Suppressor macrophage treated with lipopolysaccharide for 1 hour (primary cell): Measurements from ENCODE around the gene FMNL2.

Experiments used
- DNase-seq, 3 donors: peaks; one replicate each; pipeline ENCODE4 v3.0.0-alpha.2; 2020 to 2022

FMNL2 gene

GRCh38 chr2:152623775-152624174, 288.8 kb downstream of the FMNL2 start:
- DNase-seq = no peak

DNA sequence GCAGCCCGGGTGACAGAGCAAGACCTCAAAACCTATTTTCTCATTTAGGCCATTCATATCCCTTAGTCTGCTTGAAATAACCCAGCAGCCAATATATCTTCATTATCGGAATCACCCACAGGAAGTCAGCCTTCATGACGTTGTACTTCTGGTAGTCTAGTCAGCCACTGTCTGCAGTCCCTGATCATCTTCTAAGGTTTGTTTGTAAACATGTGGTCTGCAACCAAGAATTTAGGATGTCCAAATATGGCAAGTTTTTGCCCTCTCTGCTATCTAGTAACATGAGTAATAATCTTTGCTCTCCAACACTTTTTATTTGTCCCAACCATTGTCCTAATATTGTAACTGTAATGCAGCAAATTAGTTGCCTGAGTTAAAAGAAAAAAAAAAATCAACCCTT, 289.8 kb downstream of the FMNL2 start:
- DNase-seq = no peak

- no peak for DNase-seq
These were observed 292.0 kb downstream of the FMNL2 start for GRCh38 chr2:152626911-152627339.

DNA sequence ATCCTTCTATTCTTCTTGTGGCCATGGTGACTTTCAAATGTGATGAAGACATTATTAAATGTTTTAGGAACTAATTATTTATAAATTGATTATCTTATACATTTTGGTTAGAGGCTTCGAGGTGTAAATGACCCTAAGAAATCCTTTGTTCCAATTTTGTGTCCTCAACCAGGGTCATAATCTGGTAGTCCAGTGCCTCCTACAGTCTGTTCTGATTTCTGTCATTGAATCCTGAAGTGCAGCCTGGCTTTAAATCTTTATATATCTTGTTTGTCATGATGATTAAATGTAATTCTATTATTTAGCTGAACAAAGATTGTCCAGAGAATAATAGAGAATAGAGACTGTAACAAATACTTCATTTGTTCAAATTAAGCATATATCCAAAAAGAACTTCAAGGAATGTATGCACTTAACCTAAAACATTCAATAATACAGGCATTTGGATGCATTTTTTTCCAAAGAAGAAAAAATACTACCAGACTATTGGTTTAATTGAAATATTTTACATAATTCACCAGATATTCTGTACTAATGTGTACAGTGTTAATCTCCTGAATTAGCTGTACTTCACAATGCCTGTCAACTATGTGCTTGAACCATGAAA, 292.5 kb downstream of the FMNL2 start:
- DNase-seq = peak; percentile 50 to 70 (median 68)

GRCh38 chr2:152629202-152629601, 294.2 kb downstream of the FMNL2 start:
- no peak for DNase-seq

DNA sequence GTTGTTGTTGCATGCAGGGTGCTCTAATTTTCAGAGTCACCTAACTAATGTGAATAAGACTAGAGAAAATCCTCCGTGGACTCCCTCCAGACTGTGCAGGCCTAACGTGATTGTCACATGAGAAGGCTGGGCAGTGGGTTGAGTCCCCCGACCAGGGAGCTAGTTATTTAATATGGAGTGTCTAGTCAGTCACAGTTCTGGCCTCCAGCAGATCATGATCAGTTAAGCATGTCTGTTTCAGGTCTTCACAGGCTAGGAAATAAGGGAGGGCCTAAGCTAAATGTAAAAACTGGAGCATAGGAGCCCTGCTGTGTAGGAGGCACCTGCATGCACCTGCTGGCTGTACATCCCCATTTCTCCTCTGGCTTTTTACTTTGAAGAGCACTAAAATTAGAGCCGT, 295.5 kb downstream of the FMNL2 start:
- no peak for DNase-seq

DNA sequence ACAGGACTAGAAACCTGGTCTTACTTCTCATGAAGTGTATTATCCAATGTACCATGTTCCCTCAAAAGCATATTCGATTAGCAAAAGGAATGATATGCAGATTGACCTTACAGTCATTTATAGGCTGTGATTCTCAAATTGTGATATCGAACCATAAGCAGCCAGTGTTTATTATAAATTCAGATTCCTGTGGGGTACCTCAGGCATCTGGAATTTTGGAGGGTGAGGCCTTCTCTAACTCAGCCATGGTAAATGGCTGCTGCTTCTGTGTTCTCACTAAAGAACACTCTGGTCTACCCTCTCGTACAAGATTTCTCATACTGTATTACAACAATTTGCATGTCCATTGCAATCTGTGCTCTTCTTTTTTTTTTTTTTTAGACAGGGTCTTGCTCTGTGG, 297.8 kb downstream of the FMNL2 start:
- no peak for DNase-seq

GRCh38 chr2:152635635-152636298, 300.8 kb downstream of the FMNL2 start:
- peak; percentile 65 to 74 (median 73) for DNase-seq

DNA sequence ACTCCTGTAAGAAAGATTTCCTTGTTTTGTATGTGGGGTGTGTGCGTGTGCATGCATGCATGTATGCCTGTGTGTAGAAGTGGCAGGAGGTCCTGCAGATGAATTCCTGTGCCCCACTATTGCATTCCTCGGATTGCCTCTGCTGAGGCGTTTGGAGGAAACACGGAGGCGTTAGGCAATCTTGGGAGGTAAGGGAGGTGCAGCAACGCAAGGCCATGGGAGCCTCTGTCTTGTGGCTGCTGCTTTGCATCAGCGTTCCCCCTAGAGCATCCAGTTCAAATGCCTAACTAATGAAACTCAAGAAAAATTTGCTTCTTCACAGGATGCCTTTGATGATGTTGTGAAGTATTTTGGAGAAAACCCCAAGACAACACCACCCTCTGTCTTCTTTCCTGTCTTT, 302.3 kb downstream of the FMNL2 start:
- no peak for DNase-seq

DNA sequence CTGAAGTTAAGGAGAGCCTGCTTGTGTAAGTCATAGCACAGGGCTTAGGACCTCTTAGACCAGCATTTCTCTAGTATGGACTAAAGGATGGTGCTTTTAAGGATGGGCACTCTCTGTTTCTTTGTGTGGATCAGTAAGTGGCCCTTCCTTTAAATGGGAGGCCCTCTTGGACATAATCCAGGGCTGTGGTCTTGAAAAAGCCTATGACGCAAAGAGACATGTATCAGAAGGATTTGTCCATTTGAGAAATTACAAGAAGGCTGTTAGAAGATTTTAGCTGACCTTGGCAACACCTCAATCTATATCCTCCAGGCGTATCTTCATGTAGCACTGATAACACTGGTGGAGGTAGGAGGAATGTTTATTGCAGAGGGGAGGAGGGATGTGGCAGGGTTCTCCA, 303.1 kb downstream of the FMNL2 start:
- DNase-seq = no peak

DNA sequence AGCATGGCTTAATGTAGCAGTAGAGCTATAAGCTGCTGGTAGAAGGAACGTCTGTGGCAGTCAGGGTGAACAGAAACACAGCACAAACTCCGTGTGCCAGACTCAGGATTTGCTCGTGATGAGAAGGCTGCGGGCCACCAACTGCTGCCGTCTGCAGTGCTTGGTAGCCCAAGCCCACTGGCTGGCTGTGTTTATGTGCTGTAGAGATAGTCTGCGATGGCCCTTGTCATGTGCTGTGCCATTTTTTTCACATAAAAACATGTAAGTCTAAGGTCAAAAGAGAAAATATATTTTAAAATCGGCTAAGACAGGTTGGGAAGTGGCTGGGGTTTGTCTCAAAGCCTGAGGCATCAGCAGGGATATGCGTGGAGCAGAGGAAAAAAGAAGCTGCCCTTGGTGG, 303.6 kb downstream of the FMNL2 start:
- DNase-seq = no peak

DNA sequence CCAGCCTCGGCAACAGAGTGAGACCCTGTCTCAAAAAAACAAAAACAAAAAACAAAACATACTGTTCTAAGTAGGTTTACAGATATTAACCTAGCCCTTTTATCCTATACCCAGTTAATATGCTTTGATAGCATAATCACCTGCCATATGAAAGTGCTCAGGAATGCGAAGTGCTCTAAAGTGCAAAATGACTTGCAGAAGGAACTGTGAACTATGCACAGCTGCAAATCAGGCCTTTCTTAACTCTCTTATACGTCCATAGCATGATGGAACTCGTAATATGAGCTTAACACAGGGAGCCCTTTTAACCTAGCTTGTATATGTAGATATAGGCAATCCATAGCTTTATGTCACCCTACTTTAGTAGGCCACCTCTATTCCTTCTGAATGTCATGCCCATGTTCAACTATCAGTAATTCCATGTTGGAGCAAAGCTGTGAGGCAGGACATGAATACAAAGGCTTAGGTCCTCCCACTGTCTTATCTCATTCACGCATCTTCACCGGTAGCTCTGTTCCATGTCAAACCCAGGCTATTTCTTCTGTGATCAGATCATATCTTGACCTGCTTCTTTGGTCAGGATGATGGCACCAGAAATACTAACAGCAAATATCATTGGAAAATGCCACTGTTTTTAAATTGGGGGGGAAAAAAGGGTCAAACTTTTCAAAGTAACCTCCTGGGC, 309.4 kb downstream of the FMNL2 start:
- no peak for DNase-seq

DNA sequence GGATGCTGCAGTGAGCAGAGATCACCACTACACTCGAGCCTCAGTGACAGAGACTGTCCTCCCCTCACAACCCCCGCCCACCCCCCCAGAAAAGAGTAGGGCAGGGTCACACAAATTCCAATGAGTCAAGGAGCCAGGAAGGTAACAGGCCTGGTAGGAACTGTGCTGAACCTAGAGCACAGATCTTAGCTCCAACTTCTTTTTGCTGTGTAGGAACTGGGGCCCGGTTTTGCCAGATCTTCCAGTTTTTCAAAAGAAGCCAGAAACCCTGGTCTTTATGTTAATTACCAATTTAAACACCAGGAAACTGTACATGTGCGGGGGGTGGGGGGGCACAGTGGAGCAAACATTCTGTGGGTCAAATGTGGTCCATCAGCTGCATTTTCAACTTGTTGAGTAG, 311.3 kb downstream of the FMNL2 start:
- no peak for DNase-seq

GRCh38 chr2:152646775-152647174, 311.8 kb downstream of the FMNL2 start:
- DNase-seq = no peak

DNA sequence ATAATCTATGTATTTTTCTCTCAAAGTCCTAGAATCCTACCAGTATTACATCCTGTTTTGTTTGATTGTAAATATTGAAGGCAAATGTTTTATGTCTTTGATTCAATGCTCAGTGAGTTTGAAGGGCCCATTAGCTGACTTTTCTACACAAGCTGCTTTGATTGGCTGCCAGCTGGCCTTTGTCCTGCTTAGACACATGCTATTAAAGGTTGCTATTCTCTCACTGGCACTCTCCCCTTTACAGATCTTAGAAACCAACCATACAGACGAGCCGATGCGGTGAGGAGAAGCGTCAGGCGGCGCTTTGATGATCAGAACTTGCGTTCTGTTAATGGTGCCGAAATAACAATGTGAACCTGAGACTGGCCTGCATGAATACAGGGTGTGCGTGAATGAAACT, 312.6 kb downstream of the FMNL2 start:
- DNase-seq = no peak

DNA sequence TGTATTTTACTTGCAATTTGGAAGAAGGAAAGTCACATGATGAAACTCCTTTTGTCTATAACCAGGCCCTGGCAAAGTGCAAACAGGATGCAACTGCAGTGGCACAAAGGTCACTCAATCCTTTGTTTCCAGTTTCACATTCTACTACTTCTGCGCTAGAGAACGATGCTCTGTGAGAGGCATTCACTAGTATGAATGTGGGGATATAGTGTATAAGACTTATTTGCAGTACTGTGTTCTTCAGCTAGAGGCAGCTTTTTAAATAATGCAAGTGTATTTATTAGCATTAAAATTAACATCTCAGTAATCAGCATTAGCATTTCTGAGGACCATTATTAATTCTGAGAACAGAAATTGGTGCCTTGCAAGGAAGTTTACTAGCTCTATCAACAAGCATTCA, 313.4 kb downstream of the FMNL2 start:
- peak in 1 of 3 donors; percentile 19 for DNase-seq

DNA sequence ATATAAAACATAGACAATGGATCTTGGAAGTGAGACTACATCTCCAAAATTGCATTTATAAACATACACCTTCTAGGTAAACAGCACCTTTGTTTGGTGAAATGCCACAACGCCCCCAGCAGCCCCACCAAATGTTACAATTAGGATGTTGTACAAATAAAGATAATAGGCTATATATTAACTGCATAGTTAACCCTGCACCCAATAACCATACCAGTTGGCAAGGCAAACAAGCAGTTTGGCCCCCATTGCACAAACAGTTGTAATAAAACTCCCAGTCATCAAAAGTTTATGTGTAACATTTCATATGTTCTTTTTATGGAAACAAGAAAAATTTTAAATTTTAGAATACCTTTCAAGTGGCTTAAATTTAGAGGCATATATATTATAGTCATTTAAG, 315.0 kb downstream of the FMNL2 start:
- DNase-seq = no peak

DNA sequence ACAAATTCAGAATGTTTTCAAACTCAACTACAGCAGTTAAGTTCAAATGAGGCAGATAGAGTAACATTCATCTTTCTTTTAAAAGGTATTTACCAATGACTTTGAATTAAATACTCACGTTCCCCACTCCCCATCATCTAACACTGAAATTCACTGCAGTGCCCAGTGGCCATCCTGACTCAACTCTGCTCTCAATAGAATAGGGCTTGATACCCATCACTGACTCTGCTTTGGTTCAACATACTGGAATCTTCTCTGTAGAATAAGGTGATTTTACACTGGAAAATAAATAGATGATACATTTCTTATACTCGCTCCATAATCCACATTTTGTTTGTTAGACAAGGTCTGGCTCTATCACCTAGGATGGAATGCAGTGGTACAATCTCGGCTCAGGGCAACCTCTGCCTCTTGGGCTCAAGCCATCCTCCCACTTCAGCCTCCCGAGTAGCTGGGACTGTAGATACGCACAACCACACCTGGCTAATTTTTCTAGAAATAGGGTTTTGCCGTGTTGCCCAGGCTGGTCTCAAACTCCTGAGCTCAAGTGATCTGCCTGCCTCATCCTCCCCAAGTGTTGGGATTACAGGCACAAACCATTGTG, 315.9 kb downstream of the FMNL2 start:
- no peak for DNase-seq

- no peak for DNase-seq
These were observed 316.9 kb downstream of the FMNL2 start for GRCh38 chr2:152651834-152652233.

GRCh38 chr2:152655880-152656279, 320.9 kb downstream of the FMNL2 start:
- DNase-seq = no peak

DNA sequence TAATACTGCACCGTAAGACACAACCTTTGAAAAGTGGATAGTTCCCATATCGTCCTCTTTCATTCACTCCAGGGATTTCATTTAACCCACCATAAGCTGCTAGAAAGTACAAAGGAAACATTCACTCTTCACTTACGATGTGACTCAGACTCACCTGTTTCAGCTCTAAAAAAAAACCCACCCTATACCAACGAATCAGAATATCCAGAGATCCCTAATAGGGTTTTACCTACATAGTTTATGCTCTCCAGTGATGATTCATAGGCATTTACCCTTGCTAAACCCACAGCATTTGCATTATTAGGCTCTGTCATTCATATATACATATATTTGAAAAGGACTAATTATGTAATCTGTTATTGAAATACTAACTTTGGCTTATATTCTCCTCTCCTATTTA, 322.1 kb downstream of the FMNL2 start:
- DNase-seq = peak in 2 of 3 donors; percentile 7 to 19

GRCh38 chr2:152658221-152658620, 323.2 kb downstream of the FMNL2 start:
- DNase-seq = no peak

GRCh38 chr2:152661076-152661475, 326.1 kb downstream of the FMNL2 start:
- DNase-seq = no peak

DNA sequence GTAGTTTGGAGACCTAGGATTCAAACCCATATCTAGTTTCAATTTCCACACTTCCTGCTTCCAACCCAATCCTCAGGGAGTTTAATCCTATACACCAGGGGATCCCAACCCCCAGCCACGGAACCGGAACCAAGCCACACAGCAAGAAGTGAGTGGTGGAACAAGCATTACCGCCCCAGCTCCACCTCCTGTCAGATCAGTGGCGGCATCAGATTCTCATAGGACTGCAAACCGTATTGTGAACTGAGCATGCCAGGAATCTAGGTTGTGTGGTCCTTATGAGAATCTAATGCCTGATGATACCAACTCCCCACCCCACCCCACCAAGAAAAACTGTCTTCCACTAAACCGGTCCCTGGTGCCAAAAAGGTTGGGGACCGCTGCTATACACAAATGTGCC, 329.8 kb downstream of the FMNL2 start:
- DNase-seq = no peak
